Activated CD4-positive, alpha-beta T cell treated with anti-CD3 and anti-CD28 coated beads for 1 hour (primary cell): ENCODE measurements around the gene MRAP2.
"Not testable (repeated sequence)": the region's sequence is repeated elsewhere in the genome, so short reads cannot be mapped to it uniquely, and the experiment has no call there.

ENCODE experiments used
- DNase-seq: peaks from one replicate; pipeline ENCODE4 v3.0.0-alpha.2; 2020

Gene MRAP2

GRCh38 chr6:84033523-84034451 lies at the start of gene MRAP2:
Gene MRAP2 (plus strand): TSS chr6:84033772. CDS start chr6:84055319, 21,547 bp downstream.
- no peak for DNase-seq

- DNase-seq, result no peak
Measured at GRCh38 chr6:83984411-83984810, 49.2 kb upstream of the MRAP2 start.

- DNase-seq, result no peak
Measured at GRCh38 chr6:83985308-83985713, 48.3 kb upstream of the MRAP2 start.

DNA sequence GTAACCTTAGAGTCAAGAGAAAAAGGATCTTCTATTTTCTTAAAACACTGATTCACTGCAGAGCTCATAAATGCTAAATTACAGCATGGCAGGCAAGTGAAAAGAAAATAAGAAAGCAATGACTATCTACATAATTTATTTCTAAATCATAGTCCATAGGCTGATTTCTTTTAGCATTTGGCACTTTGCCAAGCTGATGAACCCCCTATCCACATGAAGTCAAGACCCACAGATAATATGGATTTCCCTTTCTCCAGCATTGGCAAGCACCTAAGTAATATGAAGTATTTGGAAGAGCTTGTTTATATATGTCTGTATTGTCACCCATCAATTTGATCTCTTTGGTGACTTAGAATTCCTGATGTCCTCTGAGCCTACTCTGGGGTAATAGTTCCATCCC lies 47.9 kb upstream of the MRAP2 start:
- DNase-seq, result no peak

- no peak for DNase-seq
Measured at GRCh38 chr6:83998021-83998584, 35.5 kb upstream of the MRAP2 start.

DNA sequence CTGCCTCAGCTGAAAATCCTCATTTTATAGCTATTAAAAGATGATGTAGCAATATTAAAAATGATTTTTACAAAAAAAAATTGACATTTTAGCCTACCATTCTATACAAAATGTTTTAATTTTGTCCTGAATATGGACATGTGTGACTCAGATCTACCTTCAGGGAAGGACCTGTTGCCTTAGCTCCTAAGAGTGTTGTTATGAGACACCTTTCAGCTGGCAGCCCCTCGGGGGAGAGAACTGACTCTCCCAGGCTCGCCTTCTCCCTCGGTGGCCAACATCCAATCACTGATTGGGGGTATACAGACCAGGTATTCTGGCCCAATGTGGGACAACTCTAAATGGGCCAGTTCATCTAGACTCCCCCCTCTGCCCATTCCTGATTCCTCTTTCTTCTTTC lies 32.5 kb upstream of the MRAP2 start:
- DNase-seq, result no peak

DNA sequence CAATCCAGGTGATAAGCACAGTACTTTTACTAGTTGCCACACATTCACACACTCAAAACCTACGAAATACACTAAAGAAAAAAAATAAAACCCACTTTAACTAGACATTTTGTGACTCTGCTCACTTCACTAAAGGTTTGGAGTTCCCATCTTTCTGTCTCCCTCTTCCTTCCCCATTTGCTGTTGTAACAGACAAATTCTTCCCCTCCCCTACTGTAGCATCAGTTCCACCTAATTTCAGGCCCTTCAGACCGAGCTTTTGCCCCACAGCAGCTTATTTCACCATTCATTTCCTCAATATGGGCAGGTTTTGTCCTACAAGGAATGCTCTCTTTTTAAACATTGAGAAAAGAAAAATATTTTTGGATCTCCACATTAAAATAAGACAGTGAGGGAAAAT lies 31.3 kb upstream of the MRAP2 start:
- no peak for DNase-seq

- DNase-seq, result no peak
Measured at GRCh38 chr6:84003131-84003530, 30.4 kb upstream of the MRAP2 start.

DNA sequence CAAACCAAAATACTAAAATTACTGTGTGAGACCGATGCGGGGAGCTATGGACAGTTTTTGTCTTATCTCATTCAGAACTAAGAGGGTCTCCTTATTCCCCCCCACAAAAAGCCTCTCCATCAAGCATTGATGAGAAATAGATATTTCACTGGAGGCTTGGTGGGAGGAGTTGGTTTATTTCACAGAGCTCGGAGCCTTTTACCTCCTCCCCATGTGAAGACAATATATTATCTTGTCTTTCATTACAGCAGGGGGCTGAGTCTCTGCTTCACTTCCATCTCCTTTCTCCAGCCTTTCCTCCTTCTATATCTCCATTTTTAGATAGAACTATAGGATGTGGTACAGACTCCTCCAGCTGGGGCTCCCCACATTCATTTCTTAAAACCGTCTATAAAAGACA lies 29.9 kb upstream of the MRAP2 start:
- DNase-seq, result no peak

- no peak for DNase-seq
Measured at GRCh38 chr6:84007871-84008270, 25.7 kb upstream of the MRAP2 start.

GRCh38 chr6:84013354-84013753 lies 20.2 kb upstream of the MRAP2 start:
- no peak for DNase-seq

- no peak for DNase-seq
Measured at GRCh38 chr6:84013931-84014330, 19.6 kb upstream of the MRAP2 start.

- DNase-seq, result no peak
Measured at GRCh38 chr6:84016029-84016428, 17.5 kb upstream of the MRAP2 start.

DNA sequence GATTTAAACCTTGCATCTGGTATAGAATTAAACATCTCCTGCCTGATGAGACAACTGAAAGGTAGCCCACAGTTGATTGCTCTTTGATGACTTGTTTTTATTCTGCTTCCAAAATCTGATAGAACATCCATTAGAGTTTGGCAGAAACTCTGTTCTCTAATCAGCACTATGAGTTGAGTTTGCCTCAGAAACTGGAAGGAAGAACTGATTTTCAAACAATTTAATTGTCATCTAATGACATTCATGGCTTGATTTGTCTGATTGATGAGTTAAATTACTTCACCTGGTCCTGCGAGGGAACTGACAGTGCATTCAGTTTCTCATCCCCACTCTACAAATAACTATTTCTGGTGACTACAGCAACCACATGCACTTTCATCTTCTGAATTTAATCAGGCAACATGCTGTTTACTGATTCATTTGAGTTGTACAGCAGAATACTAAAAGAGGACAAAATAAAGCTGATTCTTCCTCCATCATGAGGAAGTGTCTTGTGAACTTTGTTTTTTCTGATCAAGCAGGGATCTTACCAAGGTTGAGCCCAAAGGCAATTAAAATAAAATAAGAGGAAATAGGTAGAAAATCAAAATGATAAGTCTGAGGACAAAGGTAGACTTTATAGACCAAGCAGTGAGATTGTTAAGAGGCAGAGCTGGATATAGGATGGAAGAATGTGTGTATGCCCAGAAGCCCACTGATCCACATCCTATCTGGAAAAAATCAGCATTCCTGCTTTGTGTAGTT lies 15.7 kb upstream of the MRAP2 start:
- no peak for DNase-seq

DNA sequence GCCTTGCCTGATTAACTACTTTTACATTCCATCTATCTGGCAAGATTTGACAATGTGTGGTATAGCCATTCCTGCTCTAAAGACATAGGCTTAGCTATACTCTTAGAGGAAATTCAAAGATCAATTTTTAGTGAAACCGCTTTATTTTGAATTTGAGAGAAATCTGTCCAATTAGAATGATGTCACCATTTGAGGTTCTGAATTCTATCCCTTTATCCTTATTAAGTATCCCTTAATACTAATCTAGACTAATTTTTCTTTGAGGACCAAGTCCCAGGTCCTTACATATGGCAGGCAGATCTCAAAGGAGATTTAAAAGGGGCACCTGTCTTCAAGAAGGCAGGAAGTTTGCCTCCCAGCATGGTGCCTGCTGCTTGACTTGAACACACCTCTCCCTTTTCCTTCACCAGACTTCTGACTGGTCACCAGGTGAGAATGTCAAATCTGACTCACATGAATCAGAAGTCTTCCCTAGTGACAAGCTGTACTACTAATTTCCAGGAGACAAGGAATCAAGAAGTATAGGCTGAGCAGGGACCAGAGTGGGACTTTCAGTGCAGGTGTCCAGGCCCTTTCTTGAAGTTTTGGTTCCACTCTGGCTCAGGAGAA lies 15.0 kb upstream of the MRAP2 start:
- no peak for DNase-seq

DNA sequence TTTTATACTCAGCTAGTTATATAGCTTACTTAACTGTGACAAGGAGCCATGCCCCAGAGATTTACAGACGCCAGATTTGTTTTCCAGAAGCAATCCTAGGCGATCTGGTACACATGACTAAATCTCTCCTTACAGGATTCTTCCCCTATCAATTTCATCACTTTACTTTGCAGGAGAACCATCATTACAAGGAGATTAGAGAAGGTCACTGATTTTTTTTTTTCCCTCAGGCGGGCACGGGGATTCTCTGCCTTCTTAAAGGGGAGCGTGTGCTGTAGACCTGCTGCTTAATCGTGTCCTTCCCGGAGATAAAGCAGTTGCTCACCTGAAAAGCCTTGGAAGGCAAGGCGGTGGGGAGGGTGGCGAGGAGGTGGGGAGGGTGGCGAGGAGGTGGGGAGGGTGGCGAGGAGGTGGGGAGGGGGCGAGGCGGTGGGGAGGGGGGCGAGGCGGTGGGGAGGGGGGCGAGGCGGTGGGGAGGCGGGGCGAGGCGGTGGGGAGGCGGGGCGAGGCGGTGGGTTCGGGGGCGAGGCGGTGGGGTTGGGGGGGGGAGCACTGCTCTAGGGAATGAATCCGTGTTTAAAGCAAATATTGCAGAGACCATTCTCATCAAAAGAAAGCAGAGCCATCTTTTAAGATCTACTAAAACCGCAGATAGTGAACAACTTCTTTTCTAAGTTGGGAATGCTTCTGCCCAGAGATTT lies 14.3 kb upstream of the MRAP2 start:
- DNase-seq, result no peak

- no peak for DNase-seq
Measured at GRCh38 chr6:84019842-84020211, 13.7 kb upstream of the MRAP2 start.

DNA sequence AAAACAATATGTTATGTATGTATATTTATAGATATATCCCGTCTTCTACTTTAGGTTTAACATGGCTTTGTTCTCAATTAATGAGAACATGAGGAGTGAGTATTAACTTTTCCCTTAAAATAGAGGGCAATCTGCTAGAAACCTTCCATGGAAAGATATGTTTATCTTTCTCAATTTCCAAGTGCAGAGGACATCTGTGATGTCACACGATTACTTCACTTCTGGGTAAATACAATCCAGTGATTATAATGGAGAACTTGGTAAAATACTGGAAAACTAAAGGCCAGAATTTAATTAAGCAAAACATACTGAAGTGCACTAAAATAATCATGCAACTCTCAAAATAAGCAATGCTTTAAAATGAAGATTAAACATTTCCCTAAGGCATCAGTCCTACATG lies 11.9 kb upstream of the MRAP2 start:
- DNase-seq, result no peak

DNA sequence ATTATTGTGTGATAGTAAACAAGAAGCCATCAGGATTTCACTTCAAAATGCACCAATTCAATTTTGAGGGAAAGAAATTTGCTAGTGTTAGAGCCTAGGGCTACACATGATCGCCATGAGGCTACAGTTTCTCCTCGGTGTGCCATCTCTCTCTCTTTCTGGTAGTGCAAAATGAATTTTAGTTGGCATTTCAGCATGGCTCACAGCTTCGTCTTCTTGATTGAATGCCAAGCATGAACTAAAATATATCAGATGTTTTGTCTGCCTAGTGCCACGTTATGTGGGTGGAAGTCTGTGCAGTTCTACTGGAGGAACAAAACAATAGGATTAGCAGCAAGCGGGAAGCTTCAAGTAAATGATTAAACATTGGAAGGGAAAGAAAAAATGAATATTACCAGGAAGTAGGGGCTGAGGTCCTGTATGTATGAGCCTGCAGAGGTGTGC lies 6.8 kb upstream of the MRAP2 start:
- DNase-seq, result no peak

DNA sequence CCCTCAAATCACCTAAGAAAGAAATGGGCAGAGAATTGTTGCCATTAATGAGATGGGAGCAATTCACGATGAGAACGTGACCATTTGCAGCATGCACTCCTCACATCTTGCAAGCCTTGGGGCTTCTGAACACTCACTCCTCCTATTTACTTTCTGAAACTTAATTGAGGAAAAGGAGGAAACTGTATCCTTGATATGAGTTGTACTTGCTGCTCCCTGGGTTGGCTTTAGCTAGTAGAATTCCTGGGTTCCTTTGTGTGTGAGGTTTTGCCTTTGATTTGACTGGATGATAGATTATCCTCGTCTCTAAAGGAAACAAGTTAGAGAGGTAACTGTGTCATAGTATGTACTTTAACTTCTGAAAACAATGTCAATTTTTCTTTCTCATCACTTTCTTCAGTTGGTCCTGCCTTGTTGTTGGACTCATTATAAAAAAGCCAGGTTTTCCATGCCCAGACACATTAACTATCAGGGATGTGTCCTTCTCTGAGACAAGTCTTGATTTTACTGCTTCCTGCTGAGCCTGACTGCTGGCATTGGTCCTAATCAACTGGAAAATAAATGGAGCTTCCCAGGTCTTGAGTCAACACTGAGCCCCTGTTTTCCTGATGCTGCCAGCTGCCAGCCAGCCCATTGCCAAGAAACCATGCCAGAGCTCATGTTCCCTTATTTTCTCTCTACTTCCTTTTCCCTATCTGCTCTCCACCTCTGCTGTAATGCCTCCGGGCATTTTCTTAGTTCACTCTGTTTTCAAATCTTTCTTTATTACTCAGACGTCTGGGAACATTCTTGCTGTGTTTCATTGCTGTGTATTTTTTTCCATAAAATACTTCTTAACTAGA lies 6.0 kb upstream of the MRAP2 start:
- no peak for DNase-seq

- DNase-seq, result no peak
Measured at GRCh38 chr6:84028350-84028749, 5.2 kb upstream of the MRAP2 start.

DNA sequence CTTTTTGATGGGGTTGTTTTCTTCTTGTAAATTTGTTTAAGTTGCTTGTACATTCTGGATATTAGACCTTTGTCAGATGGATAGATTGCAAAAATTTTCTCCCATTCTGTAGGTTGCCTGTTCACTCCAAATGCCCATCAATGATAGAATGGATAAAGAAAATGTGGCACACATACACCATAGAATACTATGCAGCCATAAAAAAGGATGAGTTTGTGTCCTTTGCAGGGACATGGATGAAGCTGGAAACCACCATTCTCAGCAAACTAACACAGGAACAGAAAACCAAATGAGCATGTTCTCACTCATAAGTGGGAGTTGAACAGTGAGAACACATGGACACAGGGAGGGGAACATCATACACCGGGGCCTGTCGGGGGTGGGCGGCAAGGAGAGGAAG lies 1.6 kb upstream of the MRAP2 start:
- not testable (repeated sequence) for DNase-seq
